GM12892 (cell line): ENCODE measurements around the gene ZNFX1.

Experiments
- POLR2A ChIP-seq: IDR thresholded peaks from 2 replicates; pipeline ENCODE4 v1.6.1; 2011; ENCODE audit warnings: low read depth, low read length, control low read depth
- POLR2AphosphoS5 ChIP-seq: IDR thresholded peaks from 2 replicates; pipeline ENCODE4 v1.6.1; 2011; ENCODE audit warnings: low read depth, low read length, control low read depth
- TAF1 ChIP-seq: IDR thresholded peaks from 2 replicates; pipeline ENCODE4 v1.6.1; 2011; ENCODE audit warnings: low read depth, mild to moderate bottlenecking, control low read depth, low read length, borderline replicate concordance

GRCh38 chr20:49207076-49207475 is 70.8 kb downstream of the ZNFX1 start:
- TF ChIP-seq POLR2A (no peak), POLR2AphosphoS5 (no peak), TAF1 (no peak)
